Hematopoietic multipotent progenitor cell treated with erythropoietin and hydrocortisone succinate and interleukin-3 and kit ligand, for 17 days (in vitro differentiated cells): ENCODE data around the gene ONECUT2.

ENCODE experiments used
- DNase-seq: peaks from one replicate; pipeline ENCODE4 v3.0.0-alpha.2; 2015; ENCODE audit warnings: low spot score

The ONECUT2 gene

DNA sequence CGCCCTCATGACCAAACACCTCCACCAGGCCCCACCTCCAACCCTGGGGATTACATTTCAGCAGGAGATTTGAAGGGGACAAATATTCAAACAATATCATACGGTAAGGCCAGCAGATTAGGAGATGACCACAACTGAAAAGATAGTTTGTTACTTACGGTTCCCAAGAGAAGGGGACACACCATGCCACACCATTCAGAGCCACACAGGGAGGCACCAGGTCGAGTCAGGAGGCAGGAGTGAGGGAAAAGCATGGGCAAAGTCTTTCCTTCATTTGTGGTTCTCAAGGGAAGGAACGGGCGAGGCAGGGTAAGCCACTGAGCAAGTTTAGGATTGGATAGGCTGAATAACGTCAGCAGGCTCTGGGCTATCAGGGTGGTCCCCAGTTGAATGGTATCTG lies 94.0 kb downstream of the ONECUT2 start:
- DNase-seq, result no peak

DNA sequence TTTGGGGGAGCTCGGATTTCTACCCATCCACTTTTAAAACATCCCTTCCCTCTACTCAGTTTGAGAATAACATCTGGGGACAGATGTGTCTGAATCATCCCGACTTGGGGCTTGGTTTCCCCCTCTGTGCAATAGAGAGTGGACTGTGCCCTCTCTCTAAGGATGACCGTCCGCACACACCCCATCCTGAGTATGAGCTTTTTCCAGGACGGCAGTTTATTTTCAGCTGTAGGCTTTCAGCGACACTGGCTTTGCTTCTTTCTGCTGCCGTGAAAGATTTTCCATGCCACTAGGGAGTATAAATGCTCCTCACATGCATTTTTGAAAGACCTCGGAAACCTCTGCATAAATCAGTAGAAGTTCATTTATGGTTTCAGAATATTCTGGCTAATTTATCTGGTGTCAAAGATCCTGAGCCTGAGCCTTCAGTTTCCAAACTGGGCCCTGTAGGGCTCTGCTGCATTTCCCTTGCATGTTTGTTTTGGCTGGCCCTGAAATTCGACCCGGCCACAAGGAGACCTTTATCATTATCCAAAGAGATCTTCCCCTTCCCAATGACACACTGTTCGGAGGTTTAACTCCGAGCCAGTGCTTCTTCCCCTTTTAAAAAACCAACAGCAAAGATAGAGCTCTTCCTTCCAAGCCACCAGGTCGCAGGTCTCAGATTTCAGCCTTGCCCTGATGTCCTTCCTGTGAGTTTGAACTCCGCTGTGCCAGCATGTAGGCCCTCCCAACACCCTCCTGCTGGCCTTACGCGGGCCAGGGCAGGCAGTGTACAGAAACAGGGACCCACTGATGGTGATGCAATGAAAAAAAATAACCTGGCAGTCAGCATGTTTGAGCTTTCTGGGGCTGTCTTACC lies 98.1 kb downstream of the ONECUT2 start:
- no peak for DNase-seq

DNA sequence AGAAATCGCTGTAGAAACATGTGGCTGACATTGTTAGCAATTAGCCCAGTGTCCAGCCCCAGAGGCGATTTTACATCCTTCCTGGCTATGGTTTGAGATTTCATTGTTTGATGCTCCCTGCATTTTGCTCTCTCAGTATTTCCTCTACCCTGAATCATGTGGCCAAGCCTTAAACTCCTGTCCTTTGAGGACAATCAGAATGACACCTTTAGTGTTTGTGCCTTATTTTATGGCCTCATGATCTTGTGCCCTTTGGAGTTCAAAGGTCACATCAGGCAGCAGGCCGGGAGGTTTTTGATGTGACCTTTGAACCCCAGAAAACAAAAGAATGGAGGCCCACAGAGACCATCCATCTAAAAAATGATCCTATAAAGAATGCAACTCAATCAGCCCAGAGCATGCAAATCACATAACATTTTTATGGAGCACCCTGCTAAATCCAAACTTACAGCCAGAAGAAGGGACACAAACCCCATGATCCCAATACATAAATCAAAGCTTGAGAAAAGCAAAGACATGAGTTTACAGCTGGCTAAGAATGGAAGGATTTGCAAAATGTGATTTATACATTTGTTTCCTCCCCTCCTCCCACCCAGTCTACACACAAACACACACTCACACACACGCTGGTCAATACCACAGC lies 98.8 kb downstream of the ONECUT2 start:
- no peak for DNase-seq

DNA sequence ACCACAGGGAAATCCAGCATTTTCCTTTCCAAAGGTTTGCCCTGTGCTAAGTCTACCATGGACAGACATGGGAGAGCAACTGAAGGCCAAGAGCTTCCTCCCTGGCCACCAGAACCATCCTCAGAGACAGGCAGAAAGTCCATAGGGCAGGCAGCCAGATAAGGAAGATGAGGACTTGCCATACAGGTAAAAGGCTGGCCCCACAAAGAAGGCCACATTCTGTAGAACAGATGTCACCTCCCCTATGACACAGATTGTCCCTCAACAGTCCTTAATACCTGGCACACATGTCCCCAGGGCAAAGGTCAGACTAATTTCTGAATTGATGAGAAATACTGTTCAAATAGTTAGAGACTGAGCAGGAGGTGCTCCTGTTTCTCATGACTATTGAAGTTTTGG lies 99.3 kb downstream of the ONECUT2 start:
- DNase-seq, result no peak

DNA sequence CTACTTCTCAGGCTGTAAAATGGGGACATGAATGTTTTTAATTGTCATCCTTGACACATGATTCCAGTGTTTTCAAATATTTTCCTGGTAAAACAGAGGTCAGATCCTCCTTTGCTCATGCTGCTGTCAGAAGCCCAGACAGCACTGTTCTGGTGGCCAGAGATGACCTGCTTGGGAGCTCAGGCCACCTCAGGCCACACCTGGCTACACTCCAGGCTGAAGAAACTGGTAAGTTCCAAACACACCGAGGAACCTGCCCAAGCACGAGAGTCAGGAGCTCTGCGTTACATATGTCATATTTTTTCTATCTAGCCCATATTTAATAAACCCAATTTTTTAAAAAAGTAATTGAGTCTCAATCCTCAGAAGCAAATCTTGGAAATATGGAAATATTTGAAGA lies 103.4 kb downstream of the ONECUT2 start:
- DNase-seq, result no peak

DNA sequence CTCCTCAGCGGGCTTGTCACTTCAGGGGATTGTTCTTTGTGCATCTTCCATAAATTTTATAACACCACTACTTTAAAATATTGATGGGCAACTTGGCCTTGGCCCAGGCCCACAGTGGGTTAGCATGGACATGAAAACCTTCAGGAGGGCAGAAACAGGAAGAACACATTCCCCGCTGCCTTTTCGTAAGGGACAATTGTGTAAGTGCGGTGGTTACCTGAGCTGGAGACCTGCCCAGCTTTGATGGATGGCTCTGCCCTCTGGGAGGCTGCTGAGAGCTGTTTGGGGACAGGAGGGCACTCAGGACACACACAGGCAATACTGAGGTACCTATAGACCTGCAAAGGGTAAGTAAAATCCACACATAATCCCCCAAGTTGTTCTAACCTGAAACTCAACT lies 104.5 kb downstream of the ONECUT2 start:
- DNase-seq, result no peak
